Loucy (cell line): ENCODE data around the gene PRM1.

Experiments
- EZH2phosphoT487 ChIP-seq: fragments of 200-600 bp; IDR thresholded peaks from 2 replicates; pipeline ENCODE4 v1.6.1; 2018; ENCODE audit warnings: antibody characterized with exemption, mild to moderate bottlenecking, moderate library complexity, borderline replicate concordance
- TF ChIP-seq, protein P1 (sequence below): fragments of 200-600 bp; sonication (generic); conservative IDR thresholded peaks from 2 replicates; pipeline ENCODE4 v1.5.1; 2014; ENCODE audit warnings: mild to moderate bottlenecking, antibody characterized with exemption, low read length

DNA sequence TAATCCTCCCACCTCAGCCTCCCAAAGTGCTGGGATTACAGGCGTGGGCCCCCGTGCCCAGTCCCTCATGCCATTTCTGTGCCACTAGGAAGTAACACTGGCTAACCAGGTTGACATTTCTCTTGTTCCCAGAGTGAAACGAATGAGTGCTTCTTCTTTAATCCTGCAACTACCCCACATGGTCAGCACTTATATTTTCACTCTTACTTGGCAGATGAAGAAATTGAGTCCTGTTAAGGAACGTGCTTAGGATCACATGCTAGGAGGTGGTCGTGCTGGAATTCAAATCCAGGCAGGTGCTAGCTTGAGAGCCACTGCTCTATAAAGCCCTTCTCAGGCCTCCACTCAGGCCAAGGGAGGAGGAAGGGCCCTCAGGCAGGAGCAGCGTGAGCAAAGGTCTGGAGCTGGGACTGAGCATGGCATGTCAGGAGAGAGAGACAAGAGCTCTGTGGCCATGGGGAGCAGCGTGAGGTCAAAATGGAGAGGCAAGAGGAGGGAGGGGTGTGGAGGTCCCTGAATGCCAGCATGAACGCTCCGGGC is 45.7 kb upstream of the PRM1 start:
- TF ChIP-seq, protein P1, sequence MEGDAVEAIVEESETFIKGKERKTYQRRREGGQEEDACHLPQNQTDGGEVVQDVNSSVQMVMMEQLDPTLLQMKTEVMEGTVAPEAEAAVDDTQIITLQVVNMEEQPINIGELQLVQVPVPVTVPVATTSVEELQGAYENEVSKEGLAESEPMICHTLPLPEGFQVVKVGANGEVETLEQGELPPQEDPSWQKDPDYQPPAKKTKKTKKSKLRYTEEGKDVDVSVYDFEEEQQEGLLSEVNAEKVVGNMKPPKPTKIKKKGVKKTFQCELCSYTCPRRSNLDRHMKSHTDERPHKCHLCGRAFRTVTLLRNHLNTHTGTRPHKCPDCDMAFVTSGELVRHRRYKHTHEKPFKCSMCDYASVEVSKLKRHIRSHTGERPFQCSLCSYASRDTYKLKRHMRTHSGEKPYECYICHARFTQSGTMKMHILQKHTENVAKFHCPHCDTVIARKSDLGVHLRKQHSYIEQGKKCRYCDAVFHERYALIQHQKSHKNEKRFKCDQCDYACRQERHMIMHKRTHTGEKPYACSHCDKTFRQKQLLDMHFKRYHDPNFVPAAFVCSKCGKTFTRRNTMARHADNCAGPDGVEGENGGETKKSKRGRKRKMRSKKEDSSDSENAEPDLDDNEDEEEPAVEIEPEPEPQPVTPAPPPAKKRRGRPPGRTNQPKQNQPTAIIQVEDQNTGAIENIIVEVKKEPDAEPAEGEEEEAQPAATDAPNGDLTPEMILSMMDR = no peak
- TF ChIP-seq EZH2phosphoT487 = no peak
